ENCODE results near the gene UBE3C. TPM values are rescaled to one million over a fixed set of nuclear protein-coding genes. Genes with fewer than 3 reads are reported as not detected.

Gene UBE3C
- total RNA-seq, 1 experiment from 2014 or later, result 81.1 TPM

DNA sequence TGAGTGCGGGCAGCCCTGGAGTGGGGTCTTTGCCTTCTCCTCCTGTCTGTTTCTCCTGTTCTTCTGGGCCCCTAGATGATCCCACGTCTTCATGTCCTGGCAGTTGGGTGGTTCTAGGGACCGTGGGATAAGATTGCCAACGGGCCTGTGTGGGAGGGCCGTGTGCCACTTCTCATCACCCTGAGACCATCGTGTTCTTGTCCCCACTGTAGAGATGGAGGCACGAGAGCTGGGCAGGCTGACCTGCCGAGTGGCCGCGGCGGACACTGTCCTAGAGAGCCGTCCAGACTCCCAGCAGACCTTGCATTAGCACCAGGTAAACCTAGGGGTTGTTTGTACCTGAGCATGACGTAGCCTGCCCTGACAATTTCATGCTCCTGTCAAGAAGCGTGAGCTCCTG, 18.5 kb upstream of the UBE3C start:
- TF ChIP-seq, protein P1, sequence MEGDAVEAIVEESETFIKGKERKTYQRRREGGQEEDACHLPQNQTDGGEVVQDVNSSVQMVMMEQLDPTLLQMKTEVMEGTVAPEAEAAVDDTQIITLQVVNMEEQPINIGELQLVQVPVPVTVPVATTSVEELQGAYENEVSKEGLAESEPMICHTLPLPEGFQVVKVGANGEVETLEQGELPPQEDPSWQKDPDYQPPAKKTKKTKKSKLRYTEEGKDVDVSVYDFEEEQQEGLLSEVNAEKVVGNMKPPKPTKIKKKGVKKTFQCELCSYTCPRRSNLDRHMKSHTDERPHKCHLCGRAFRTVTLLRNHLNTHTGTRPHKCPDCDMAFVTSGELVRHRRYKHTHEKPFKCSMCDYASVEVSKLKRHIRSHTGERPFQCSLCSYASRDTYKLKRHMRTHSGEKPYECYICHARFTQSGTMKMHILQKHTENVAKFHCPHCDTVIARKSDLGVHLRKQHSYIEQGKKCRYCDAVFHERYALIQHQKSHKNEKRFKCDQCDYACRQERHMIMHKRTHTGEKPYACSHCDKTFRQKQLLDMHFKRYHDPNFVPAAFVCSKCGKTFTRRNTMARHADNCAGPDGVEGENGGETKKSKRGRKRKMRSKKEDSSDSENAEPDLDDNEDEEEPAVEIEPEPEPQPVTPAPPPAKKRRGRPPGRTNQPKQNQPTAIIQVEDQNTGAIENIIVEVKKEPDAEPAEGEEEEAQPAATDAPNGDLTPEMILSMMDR (IDR thresholded peaks at IDR 0.05; ENCODE audit: unreplicated experiment), result no peak
- Mint-ChIP-seq H3K4me3 (ENCODE audit: low read depth, unreplicated experiment) (no peak overlapping the region), H3K4me1 (ENCODE audit: low read depth, unreplicated experiment) (no peaks in the 10 kb centered on the region), H3K9me3 (ENCODE audit: low read depth, unreplicated experiment) (peaks cover 2% of the 10 kb centered on the region), H3K27ac (ENCODE audit: unreplicated experiment) (no peak overlapping the region), H3K36me3 (ENCODE audit: insufficient read depth, unreplicated experiment) (no peaks in the 10 kb centered on the region), H3K27me3 (ENCODE audit: unreplicated experiment) (peaks cover 4% of the 10 kb centered on the region)
- no peak for DNase-seq
- CTCF ChIA-PET, result interaction anchor here (0.6 to 1.0 kb wide), 2 partner anchors 10 to 60 kb away, joined by 4 read pairs; no protein-coding TSS in a partner anchor
- BruUV-seq (replicated peaks), result no TSS peak
- intact Hi-C loops (cut with micrococcal nuclease; ENCODE audit: unreplicated experiment), result no loop called here

DNA sequence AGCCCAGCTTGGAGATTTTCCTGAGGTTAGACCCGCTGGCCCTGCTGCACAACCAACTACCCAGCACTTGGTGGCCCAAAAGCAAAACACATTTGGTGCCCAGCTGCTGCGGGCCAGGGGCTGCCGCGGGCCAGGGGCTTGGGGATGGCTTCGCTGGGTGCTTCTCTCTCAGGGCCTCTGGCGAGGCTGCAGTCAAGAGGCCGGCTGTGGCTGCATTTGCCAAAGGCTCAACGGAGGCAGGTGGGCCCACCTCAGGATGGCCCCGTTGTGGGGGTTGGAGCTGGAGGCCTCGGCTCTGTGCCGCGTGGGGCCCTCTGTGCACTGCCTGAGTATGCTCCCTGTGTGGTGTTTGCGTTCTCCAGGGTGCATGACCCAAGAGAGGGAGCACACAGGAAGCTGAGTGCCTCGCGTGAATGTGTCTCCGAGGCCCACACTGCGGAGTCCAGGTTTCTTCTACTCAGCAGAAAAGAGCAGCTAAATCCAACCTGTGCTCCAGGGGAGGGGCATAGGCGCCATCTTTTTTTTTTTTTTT, 17.5 kb upstream of the UBE3C start:
- H3K27me3 Mint-ChIP-seq (ENCODE audit: unreplicated experiment), result no peaks in the 10 kb centered on the region
- H3K4me3 Mint-ChIP-seq (ENCODE audit: low read depth, unreplicated experiment), result no peak overlapping the region
- intact Hi-C loops (cut with micrococcal nuclease; ENCODE audit: unreplicated experiment), result no loop called here
- TF ChIP-seq, protein P1 (IDR thresholded peaks at IDR 0.05; ENCODE audit: unreplicated experiment), result no peak
- peaks cover 2% of the 10 kb centered on the region for H3K9me3 Mint-ChIP-seq (ENCODE audit: low read depth, unreplicated experiment)
- H3K27ac Mint-ChIP-seq (ENCODE audit: unreplicated experiment), result no peak overlapping the region
- no peak for DNase-seq
- no peaks in the 10 kb centered on the region for H3K4me1 Mint-ChIP-seq (ENCODE audit: low read depth, unreplicated experiment)
- no TSS peak for BruUV-seq (replicated peaks)
- CTCF ChIA-PET, result no interaction called here
- H3K36me3 Mint-ChIP-seq (ENCODE audit: insufficient read depth, unreplicated experiment), result no peaks in the 10 kb centered on the region

DNA sequence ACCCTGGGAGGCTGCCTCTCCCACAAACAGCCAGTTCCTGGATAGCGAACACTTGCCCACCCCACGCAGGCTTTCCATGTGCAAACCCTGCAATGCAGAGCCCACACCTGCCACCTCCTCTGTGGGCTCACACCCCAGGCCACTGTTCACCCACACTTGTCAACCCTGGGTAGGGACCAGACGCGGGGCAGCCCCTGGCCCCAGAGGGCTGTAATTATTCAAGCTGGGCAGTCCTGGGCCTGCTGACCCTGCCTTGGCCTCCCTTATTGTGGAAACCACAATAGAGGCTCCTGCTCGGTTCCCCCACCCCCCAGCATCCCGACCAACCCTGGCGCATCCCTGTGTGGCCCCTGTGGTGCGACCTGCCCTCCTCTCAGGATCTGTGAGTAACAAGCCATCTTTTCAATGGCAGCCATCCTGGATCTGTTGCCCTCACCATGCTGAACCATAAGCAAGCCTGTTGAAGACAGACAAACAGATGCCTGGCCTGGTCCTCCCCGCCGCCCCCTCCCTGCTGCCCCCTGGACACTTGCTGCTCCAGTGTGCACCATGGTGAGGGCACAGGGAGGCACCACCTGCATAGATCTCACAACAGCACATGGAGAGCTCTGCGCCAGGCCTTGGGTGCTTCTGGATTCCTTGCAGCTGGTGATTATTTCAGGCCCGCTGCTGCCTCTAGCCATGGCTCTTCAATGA, 15.8 kb upstream of the UBE3C start:
- CTCF ChIA-PET, result no interaction called here
- no peaks in the 10 kb centered on the region for H3K27me3 Mint-ChIP-seq (ENCODE audit: unreplicated experiment)
- peaks cover under 1% of the 10 kb centered on the region for H3K9me3 Mint-ChIP-seq (ENCODE audit: low read depth, unreplicated experiment)
- no TSS peak for BruUV-seq (replicated peaks)
- H3K4me1 Mint-ChIP-seq (ENCODE audit: low read depth, unreplicated experiment), result no peaks in the 10 kb centered on the region
- TF ChIP-seq, protein P1 (IDR thresholded peaks at IDR 0.05; ENCODE audit: unreplicated experiment), result no peak
- no peak for DNase-seq
- H3K36me3 Mint-ChIP-seq (ENCODE audit: insufficient read depth, unreplicated experiment), result no peaks in the 10 kb centered on the region
- intact Hi-C loops (cut with micrococcal nuclease; ENCODE audit: unreplicated experiment), result no loop called here
- H3K4me3 Mint-ChIP-seq (ENCODE audit: low read depth, unreplicated experiment), result no peak overlapping the region
- no peak overlapping the region for H3K27ac Mint-ChIP-seq (ENCODE audit: unreplicated experiment)

DNA sequence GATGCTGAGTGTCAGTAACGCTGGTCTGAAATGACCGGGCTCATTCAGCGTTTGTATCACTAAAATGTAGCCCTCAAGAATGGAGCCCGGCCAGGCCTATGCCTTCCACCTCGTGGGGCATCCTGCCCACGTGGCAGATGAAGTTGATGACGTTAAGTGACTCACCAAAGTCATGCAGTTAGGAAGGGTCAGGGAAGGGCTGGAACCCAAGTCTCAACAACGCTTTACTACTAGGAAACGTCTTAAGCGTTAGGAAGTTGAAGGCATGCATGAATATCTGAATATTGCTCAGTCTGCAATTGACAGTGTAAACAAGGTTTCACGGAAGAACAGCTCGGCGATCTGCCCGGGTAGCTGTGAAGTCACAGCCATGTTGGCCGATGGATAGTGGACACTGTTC, 14.0 kb upstream of the UBE3C start:
- BruUV-seq (replicated peaks), result no TSS peak

More for the DNA sequence above, 14.0 kb upstream of the UBE3C start:
- no peaks in the 10 kb centered on the region for H3K4me1 Mint-ChIP-seq (ENCODE audit: low read depth, unreplicated experiment)
- H3K4me3 Mint-ChIP-seq (ENCODE audit: low read depth, unreplicated experiment), result no peak overlapping the region
- TF ChIP-seq, protein P1 (IDR thresholded peaks at IDR 0.05; ENCODE audit: unreplicated experiment), result no peak
- H3K27me3 Mint-ChIP-seq (ENCODE audit: unreplicated experiment), result peaks cover 11% of the 10 kb centered on the region
- H3K36me3 Mint-ChIP-seq (ENCODE audit: insufficient read depth, unreplicated experiment), result no peaks in the 10 kb centered on the region
- H3K9me3 Mint-ChIP-seq (ENCODE audit: low read depth, unreplicated experiment), result no peaks in the 10 kb centered on the region
- DNase-seq, result no peak
- no peak overlapping the region for H3K27ac Mint-ChIP-seq (ENCODE audit: unreplicated experiment)
- CTCF ChIA-PET, result no interaction called here
- intact Hi-C loops (cut with micrococcal nuclease; ENCODE audit: unreplicated experiment), result no loop called here
